ENCODE measurements around the gene SPATA19. TPM values are rescaled to one million over a fixed set of nuclear protein-coding genes. Genes with fewer than 3 reads are reported as not detected.

The SPATA19 gene
- total RNA-seq, 2 donors from 2014 or later: not detected

DNA sequence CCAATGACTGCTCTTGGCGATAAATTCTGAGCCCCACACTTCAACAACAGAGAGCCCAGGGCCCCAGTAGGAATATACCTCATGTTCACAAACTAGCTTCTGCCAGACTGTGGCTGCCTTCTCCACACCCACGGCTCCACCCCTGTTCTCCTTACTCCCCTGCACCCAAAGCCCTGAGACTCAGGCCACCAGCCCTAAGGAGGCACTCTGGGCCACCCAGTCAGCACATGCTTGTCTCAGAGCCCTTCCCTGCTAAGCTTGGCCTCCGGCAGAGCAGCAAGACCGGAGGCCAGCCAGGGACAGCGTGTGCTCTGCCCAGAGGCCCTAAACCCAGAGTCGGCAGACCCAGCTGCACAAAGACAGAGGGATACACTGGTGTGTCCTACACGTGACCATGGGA lies 27.9 kb downstream of the SPATA19 start:
- Histone ChIP-seq H3K9me3 (no peaks in the 10 kb centered on the region), H3K27ac (no peak overlapping the region), H3K9ac (ENCODE audit: low read depth in 2 of 2, low read length in 2 of 2) (no peak overlapping the region), H3K4me1 (no peaks in the 10 kb centered on the region), H3K36me3 (no peaks in the 10 kb centered on the region), H3K4me3 (no peak overlapping the region), H3K27me3 (no peaks in the 10 kb centered on the region)
- TF ChIP-seq, protein P1, sequence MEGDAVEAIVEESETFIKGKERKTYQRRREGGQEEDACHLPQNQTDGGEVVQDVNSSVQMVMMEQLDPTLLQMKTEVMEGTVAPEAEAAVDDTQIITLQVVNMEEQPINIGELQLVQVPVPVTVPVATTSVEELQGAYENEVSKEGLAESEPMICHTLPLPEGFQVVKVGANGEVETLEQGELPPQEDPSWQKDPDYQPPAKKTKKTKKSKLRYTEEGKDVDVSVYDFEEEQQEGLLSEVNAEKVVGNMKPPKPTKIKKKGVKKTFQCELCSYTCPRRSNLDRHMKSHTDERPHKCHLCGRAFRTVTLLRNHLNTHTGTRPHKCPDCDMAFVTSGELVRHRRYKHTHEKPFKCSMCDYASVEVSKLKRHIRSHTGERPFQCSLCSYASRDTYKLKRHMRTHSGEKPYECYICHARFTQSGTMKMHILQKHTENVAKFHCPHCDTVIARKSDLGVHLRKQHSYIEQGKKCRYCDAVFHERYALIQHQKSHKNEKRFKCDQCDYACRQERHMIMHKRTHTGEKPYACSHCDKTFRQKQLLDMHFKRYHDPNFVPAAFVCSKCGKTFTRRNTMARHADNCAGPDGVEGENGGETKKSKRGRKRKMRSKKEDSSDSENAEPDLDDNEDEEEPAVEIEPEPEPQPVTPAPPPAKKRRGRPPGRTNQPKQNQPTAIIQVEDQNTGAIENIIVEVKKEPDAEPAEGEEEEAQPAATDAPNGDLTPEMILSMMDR (IDR thresholded peaks at IDR 0.05): no peak
- DNase-seq: no peak
- intact Hi-C loops (cut with DNase I): no loop called here

DNA sequence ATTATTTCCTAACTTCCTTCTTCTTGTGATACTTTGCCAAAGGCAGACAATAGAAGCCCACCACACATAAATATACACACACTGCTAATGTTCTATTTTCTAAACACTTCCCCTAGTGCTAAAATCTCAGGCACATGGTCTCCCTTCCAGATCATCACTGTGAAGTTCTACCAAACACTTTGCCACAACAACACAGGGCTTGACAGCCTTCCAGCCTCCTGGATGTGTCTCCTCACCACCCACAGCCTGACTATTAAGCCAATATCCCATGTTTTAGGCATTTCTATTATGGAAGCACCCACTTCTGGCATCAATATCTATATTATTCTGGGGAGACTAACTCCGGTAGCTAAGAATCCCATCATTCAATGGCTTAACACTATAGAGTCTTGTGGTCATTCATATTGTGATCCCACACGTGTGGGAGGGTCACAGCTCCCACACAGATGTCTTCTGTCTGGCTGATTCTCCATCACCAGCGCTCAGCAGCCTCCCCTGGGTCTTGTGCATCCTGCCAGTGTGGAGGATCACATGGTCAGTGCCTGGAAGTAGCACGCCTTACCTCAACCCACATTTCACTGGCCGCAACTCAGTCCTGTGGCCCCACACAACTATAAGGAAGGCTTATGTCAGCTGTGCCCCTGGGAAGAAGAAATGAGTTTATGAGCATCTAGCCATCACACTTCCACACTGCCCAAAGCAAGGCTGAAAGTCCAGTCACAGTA lies 29.0 kb downstream of the SPATA19 start:
- DNase-seq: no peak
- no peaks in the 10 kb centered on the region for H3K27me3 ChIP-seq
- no peaks in the 10 kb centered on the region for H3K36me3 ChIP-seq
- no peaks in the 10 kb centered on the region for H3K4me1 ChIP-seq
- H3K9me3 ChIP-seq: no peaks in the 10 kb centered on the region
- no peak overlapping the region for H3K4me3 ChIP-seq
- H3K27ac ChIP-seq: no peak overlapping the region
- TF ChIP-seq, protein P1 (IDR thresholded peaks at IDR 0.05): no peak
- intact Hi-C loops (cut with DNase I): no loop called here
- no peak overlapping the region for H3K9ac ChIP-seq (ENCODE audit: low read depth in 2 of 2, low read length in 2 of 2)

DNA sequence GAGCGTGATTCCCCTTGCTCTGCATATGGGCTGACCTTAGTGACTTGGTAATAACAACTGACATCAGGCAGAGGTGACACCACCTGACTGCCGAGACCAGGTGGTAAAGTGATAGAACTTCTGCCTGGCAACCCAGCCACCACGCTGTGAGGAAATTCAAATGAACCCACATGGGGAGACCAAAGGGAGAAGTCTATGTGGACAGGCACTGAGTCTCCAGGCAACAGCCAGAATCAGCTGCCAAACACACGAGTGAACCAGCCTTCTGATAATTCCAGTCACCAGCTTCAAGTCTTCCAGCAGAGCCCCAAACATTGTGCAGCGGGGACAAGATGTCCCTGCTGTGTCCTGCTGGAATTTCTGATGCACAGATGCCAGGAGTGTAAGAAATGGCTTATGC lies 29.7 kb downstream of the SPATA19 start:
- Histone ChIP-seq H3K27me3 (no peaks in the 10 kb centered on the region), H3K36me3 (no peaks in the 10 kb centered on the region), H3K27ac (no peak overlapping the region), H3K4me1 (no peaks in the 10 kb centered on the region), H3K9ac (ENCODE audit: low read depth in 2 of 2, low read length in 2 of 2) (no peak overlapping the region), H3K4me3 (no peak overlapping the region), H3K9me3 (no peaks in the 10 kb centered on the region)
- no peak for DNase-seq
- intact Hi-C loops (cut with DNase I): no loop called here
- TF ChIP-seq, protein P1 (IDR thresholded peaks at IDR 0.05): no peak

DNA sequence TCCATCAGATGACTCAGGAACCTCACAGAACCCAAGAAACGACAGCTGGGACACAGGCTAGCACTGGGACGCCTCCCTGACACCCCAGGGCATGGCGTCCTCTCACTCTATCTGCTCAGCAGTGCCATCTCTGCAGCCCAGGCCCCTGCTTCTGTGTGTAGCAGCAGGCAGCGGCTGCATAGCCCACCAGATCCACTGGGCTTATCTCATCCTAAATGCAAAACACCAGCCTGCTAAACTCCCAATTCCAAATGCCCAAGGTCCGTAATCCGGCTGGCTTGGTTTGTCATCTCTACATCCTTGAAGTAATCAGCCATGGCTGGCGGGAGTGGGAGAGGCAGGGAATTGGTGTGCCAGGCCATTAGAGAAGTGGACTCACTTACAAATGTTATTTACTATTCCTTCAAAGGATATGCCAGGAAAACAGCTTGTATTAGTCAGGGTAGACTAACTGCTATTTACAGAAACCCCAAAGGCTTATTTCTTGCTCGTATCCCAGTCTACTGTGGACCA lies 30.7 kb downstream of the SPATA19 start:
- intact Hi-C loops (cut with DNase I): no loop called here
- H3K27me3 ChIP-seq: no peaks in the 10 kb centered on the region
- no peaks in the 10 kb centered on the region for H3K9me3 ChIP-seq
- H3K4me1 ChIP-seq: no peaks in the 10 kb centered on the region
- H3K27ac ChIP-seq: no peak overlapping the region
- DNase-seq: no peak
- H3K9ac ChIP-seq (ENCODE audit: low read depth in 2 of 2, low read length in 2 of 2): no peak overlapping the region
- no peak overlapping the region for H3K4me3 ChIP-seq
- TF ChIP-seq, protein P1 (IDR thresholded peaks at IDR 0.05): no peak
- H3K36me3 ChIP-seq: no peaks in the 10 kb centered on the region

DNA sequence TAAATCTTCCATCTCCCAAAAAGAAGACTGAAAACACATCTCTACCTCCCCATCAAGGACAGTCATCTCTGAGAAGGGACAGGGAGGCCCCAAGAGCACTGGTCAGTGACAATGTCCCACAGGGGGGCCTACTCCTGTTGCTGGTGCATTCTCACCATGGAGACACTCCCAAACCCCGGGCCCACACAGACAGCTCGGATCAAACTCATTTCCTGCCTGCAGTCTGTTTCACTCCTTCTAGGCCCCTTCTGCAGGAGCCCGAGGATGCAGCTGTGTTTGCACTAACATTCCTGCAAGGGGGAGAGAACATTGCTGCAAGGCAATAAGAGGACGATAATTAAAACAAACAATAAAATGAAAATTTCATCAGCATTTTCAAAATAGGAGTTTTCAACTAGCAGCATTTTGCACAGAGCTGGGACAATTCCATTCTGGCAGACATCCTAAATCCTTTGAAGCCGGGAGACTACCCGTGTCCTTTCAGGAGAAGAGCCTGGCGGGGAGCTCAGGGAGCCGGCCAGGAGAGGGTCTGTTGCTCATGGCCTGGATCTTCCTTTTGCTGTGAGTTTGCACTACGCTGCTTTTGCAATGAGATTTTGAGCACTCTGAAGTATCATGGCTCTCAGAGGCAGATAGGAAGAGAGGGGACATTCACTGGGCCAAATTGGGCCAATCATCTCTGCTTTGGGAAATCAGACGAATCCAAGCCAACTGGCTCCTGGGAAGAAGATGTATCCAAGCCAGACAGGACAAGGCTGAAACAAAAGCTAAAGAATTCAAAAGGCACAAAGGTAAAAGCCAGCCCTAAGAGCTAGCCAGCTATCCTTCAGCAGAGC lies 33.2 kb downstream of the SPATA19 start:
- no peak overlapping the region for H3K4me3 ChIP-seq
- no peaks in the 10 kb centered on the region for H3K4me1 ChIP-seq
- H3K9me3 ChIP-seq: no peaks in the 10 kb centered on the region
- no peak overlapping the region for H3K9ac ChIP-seq (ENCODE audit: low read depth in 2 of 2, low read length in 2 of 2)
- no peaks in the 10 kb centered on the region for H3K36me3 ChIP-seq
- intact Hi-C loops (cut with DNase I): no loop called here
- H3K27ac ChIP-seq: no peak overlapping the region
- TF ChIP-seq, protein P1 (IDR thresholded peaks at IDR 0.05): no peak
- no peak for DNase-seq
- H3K27me3 ChIP-seq: no peaks in the 10 kb centered on the region

All from colonic mucosa (tissue), 4 donors.